Liver (tissue), 3 donors: ENCODE results near the gene ZSCAN12.

Source experiments
- CTCF ChIP-seq: fragments of 150-350 bp; IDR thresholded peaks from 2 replicates; pipeline ENCODE4 v1.5.1; 2017; ENCODE audit warnings: improper control_type of control experiment, low read depth, low read length; ENCODE audit not compliant: missing input control
- HNF4G ChIP-seq: IDR thresholded peaks from 2 replicates; pipeline ENCODE4 v1.6.1; 2016; ENCODE audit warnings: antibody characterized with exemption
- donor health status: healthy.
- donor health status: healthy.

GRCh38 chr6:28423546-28423945 is 24.0 kb upstream of the ZSCAN12 start:
- TF ChIP-seq HNF4G (no peak), CTCF (no peak)
